GM19035 (cell line): ENCODE measurements around the gene ZFAND5.

Experiments
- ATAC-seq: cut with Tn5 transposase; IDR thresholded peaks from one replicate; pipeline ENCODE4 v1.9.1; 2021; ENCODE audit not compliant: unreplicated experiment

ZFAND5 gene

GRCh38 chr9:72364679-72365524 lies at the start of gene ZFAND5:
ZFAND5 (minus strand) TSS chr9:72365208; CDS start chr9:72360778, 4,430 bp downstream.
- ATAC-seq: peak; percentile 79

GRCh38 chr9:72412483-72413040 lies 47.6 kb upstream of the ZFAND5 start:
- ATAC-seq: no peak

GRCh38 chr9:72410214-72410613 lies 45.2 kb upstream of the ZFAND5 start:
- no peak for ATAC-seq

DNA sequence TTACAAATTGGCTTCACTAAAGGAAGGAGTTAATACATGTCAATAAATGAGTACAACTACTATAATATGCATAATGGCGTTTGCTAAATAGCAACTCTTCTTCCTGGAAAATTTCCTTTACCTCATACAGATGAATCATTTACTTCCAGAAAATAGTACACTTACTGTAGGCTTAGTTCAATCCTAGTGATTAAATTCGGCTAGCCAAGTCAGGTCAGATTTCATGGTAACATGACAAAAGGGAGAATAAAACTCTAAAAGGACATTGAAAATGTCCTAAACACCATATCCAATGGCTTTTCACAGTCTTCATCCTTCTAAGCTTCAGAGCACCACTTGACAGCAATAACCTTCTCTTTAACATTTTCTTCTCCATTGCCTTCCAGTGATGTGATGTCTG lies 42.1 kb upstream of the ZFAND5 start:
- no peak for ATAC-seq

DNA sequence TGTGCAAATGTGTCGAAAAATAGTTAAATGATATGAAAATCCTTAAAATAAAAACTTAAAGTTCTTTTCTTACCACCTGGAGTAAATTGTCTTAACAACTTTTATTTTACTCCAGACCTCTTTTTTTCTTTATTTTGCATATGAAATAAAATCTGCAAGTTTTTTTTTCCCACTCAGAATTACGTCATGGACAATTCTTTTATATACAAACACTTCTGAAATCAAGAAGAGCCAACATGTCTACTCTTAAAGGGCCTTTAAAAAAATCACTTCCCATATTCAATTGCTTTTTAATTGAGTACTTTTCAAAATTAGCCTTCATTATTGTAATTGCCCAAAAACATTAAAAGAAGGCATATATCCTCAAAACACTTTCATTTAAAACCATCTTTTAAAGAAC lies 37.7 kb upstream of the ZFAND5 start:
- no peak for ATAC-seq

DNA sequence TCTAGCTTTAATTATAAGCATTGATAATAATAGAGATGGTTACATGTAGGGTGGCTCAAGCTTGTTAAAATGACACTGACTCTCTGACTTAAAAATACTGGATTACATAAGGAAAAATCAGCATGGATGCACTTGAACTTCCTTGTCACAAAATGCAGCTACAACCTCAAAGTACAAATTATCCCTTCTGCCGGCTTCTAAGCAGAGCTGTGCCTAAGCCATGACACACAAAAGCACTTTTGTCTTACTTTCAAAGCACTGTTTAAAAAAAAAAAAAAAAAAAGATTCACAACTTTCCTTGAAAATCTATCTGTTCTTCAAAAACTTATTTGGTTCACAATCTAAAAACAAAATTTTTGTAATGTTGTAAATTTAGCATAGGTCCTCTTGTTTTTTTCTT lies 36.4 kb upstream of the ZFAND5 start:
- no peak for ATAC-seq

DNA sequence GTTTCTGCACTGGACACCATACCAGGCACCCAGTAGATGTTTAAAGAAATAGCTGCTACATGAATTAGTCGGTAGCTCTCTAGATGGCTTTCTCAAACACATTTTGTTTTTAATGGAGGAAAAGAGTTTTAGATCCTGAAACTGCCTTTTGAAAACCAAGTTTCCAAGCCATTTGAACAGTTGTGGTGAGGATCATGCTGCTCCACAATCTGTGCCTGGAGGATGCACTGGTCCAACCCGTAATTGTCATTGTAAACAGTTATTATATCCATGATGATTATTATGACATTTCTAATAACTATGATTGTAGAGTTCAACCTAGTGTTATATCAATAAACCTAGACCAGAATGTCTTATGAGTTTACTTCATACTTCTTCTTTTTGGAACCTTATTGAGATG lies 35.9 kb upstream of the ZFAND5 start:
- no peak for ATAC-seq

- no peak for ATAC-seq
Observed at GRCh38 chr9:72399391-72399790, 34.4 kb upstream of the ZFAND5 start.

GRCh38 chr9:72396247-72397091 lies 31.5 kb upstream of the ZFAND5 start:
- no peak for ATAC-seq

- ATAC-seq: no peak
Observed at GRCh38 chr9:72394066-72394465, 29.1 kb upstream of the ZFAND5 start.

DNA sequence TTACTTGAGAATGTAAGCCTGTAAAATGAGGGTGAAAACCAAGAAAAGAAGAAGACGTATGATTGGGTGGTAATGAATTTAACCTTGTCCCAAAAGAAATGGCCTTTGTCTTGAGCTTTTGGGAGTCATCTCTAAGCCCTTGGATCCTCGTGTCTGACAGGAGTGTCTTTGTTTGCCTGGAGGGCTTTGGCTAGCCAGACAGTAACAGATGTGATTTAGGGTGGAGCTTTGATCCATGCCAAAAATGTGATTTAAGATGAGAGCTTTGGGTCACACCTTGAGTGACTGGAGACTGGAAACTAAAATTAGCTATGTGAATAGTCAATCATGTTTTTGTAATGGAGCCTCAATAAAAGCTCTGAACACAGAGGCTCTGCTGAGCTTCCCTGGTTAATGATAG lies 25.9 kb upstream of the ZFAND5 start:
- no peak for ATAC-seq

DNA sequence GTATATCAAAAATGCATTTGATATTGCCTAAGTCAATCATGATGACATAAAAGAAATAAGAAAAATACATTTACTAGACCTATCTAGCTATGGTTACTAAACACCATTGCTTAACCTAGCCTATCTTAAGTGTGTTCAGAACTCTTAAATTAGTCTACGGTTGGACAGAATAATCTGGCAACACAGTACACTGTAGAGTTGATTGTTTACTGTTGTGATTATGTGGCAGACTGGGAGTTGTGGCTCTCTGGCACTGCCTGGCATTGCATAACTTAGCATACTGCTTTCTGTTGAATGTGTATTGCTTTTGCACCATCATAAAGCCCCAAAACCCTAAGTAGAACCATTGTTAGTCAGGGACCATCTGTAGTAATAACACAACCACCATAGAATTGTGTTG lies 21.2 kb upstream of the ZFAND5 start:
- ATAC-seq: no peak

- no peak for ATAC-seq
Observed at GRCh38 chr9:72384710-72385485, 19.9 kb upstream of the ZFAND5 start.

GRCh38 chr9:72383978-72384709 lies 19.1 kb upstream of the ZFAND5 start:
- no peak for ATAC-seq

- no peak for ATAC-seq
Observed at GRCh38 chr9:72382405-72382804, 17.4 kb upstream of the ZFAND5 start.

DNA sequence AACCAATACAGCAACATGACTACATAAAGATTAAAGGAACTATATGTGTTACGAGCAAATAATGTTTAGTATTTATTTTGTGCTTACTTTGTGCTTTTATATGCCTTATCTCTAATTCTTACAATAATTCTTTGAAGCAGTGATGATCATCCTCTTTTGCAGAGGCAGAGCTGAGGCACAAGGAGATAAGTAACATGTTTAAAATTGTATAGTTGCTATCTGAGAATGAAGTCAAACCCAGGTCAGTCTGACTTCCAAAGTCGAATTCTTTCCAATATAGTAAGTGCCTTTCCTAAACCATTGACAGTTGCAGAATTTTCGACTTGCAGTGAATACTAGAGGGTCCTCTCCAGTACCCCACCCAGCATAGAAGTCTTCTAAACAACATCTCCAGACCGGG lies 12.0 kb upstream of the ZFAND5 start:
- ATAC-seq: no peak

- no peak for ATAC-seq
Observed at GRCh38 chr9:72371151-72371550, 6.1 kb upstream of the ZFAND5 start.

- peak; percentile 43 for ATAC-seq
Observed at GRCh38 chr9:72365525-72366256, 683 bp upstream of the ZFAND5 start.

- ATAC-seq: peak; percentile 44
Observed at GRCh38 chr9:72363908-72364678, 915 bp downstream of the ZFAND5 start.
